GM19455 (cell line): ENCODE measurements around the gene CFAP299.

Experiments used
- ATAC-seq: cut with Tn5 transposase; IDR thresholded peaks from one replicate; pipeline ENCODE4 v1.9.1; 2021; ENCODE audit not compliant: unreplicated experiment

Gene CFAP299

DNA sequence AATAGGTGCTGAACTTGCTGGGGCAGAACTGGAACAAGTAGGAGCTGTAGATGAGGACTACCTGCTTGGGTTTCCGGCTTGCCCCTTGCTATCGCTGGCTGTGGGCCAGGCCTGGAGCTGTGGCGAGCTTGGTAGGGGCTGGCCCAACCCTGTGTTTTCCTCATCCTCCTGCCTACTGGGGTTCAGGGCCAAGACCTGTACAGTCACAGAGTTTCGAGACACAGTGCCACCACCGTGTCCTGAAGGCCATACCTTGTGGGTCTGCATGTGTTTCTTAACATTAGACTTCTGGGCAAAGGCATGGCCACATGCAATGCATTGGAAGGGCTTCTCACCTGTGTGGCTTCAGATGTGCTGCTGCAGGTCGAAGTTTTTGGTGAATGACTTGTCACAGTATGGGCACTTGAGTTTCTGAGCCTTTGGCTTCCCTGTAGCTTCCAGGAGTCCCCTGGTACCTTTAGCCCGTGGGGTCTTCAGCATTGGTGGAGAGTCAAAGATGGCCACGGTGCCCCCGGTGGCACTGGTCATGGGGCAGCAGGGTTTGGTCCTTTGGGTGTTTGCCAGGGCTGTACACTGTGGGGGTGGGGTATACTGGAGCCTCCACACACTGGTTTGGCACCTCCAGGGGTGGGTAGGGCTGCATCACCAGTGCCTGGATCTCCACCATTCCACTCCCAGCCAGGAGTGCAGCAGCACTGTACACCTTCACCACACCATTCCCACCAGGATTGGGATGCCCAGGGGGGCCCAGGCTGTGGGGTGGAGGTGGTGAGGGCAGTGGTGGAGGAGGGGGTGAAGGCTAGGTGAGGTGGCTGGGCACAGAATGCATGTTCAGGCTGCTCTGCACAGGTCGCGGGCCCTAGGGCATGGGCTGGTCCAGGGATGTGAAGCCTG is 52.1 kb downstream of the CFAP299 start:
- ATAC-seq = no peak

DNA sequence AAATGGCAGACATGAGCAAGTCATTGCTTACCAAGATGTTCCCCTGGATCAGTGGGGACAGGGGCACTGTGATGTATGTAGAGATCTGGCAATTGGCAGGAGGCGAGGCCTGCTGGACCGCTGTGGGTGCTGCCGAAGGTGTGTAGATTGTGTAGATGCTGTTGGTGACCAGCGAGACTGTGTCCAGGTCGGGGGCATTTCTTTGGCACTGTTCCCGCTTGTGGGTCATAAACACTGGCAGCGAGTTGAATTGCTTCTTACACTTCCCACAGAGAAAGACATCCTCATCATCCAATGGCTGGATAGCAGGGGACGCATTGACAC is 52.7 kb downstream of the CFAP299 start:
- no peak for ATAC-seq

DNA sequence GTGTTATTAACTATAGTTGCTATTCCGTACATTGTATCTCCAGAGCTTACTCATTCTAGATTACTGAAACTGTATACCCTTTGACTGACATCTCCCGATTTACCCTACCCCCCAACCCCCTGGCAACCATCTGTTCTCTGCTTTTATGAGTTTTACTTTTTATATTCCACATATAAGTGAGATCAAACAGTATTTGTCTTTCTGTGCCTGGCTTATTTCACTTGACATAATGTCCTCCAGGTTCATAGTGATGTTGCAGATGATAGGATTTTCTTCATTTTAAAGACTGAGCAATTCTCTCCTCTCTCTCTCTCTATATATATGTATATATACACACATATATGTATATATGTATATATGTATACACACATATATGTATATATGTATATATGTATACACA is 54.6 kb downstream of the CFAP299 start:
- ATAC-seq = no peak

DNA sequence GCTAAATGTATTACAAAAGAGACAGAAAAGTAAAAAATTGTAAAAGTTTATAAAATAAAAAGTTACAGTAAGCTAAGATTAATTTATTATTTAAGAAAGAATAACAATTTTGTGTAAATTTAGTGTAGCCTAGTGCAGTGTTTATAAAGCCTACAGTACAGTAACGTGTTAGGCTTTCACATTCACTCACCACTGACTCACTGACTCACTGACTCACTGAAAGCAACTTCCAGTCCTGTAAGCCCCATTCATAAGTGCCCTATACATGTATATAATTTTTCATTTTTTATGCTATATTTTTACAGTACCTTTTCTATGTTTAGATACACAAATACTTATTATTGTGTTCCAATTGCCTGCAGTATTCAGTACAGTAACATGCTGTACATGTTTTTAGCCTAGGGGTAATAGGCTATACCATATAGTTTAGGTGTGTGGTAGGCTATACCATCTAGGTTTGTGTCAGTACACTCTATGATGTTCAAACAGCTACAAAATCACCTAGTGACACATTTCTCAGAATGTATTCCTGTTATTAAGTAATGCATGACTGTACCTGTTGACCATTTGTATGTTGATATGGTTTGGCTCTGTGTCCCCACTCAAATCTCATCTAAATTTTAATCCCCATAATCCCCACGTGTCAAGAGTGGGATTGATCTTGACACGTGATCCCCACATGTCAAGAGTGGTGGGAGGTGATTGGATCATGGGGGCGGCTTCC is 57.9 kb downstream of the CFAP299 start:
- ATAC-seq = no peak

DNA sequence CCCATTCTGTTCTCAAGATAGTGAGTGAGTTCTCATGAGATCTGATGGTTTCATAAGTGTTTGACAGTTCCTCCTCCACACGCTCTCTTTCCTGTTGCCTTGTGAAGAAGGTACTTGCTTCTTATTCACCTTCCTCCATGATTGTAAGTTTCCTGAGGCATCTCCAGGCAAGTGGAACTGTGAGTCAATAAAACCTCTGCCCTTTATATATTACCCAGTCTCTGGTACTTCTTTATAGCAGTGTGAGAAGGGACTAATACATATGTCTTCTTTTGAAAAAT is 58.4 kb downstream of the CFAP299 start:
- no peak for ATAC-seq

DNA sequence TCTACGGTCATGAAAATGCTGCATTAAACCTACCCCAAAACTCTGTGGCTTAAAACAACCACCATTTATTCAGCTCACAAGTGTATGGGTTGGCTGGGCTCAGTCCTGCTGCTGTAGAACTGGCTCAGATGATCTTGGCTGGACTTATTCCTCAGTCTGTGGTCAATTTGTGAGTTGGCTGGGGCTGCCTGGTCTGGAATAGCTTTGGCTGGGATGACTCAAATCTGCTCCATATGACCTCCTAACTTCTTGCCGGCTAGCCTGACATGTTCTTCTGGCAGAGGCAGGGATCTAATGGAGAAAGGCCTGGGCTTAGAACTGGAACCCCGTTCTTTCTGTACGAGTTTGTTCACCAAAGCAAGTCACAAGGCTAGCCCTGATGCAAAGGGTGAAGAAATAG is 71.7 kb downstream of the CFAP299 start:
- no peak for ATAC-seq

DNA sequence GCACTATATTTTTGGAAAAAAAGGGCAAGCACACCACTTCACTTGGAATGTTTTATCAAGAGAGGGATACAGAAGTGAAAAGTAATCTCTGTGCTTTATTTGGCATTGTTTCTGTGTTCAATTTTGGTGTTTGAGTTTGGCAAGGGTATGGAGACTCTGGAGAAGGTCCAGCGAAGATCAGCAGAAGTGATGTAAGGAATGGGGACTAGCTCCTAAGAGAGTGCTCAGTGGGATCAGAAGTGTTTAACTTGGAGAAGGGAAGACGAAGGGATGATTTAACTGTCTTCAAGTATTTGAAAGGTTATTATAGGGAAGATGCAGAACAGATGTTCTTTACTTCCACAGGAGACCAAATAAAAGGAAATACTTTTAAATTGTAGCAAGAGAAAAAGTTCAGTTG is 74.3 kb downstream of the CFAP299 start:
- ATAC-seq = no peak

DNA sequence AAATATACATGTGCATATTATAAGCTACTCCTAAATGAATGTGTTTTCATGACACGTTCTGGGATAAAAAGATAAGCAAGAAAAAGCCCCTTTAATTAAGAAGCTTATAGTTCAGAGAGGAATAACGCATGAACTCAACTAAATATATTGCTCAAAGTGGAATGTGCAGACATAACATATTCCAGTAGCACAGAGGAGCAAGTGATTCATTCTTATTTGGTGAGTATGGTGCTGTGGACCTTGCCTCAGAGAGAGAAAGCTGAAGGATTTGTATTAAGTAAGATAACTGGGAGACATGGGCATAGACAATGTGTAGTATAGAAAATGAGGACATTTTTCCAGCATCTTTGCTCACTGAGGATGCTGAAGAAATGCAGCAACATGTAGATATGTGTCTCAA is 76.8 kb downstream of the CFAP299 start:
- no peak for ATAC-seq

DNA sequence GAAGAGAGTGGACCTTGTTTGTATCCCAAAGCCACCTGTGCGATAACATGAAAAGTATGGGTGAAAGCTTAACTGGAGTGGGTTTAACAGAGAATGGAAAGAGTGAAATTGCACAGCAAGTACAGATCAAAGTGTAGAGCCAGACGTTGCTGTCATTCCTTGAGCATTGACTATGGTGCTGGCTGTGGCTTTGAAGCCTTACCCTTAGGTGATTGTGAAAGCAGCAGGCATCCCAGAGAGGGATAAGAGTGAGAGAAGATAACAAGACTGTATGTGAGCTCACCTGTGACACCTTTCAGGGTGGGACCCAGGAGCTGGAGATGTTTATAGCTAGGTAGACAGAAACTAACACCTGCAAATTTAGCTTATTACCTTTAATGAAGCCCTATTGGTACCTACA is 77.6 kb downstream of the CFAP299 start:
- ATAC-seq = no peak

DNA sequence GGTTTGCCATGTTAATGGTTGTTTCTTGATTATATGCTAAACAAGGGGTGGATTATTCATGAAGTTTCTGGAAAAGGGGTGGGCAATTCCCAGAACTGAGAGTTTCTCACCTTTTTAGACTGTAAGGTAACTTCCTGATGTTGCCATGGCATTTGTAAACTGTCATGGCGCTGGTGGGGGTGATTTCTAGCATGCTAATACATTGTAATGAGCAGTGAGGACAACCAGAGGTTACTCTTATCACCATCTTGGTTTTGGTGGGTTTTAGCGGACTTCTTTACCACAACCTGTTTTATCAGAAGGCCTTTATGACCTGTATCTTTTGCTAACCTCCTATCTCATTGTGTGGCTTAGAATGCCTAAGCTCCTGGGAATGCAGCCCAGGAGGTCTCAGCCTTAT is 81.5 kb downstream of the CFAP299 start:
- no peak for ATAC-seq

DNA sequence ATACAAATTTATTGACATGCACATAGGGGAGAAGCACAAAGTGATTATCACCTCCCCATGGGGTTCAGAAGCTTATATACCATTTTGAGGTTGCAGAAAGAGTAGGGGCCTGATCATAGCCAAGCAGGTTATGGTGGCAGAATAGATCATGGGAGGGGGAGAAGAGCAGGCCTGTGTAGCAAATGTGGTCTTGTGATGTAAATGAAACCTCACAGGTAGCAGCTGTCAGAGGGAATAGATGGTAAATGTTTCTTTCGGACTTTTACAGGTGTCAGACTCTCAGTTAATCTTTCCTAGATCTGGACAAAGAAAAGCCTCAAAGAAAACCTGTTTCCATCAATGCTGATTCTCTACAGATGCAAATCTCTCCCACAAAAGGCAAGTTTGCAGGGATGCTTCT is 84.4 kb downstream of the CFAP299 start:
- no peak for ATAC-seq

DNA sequence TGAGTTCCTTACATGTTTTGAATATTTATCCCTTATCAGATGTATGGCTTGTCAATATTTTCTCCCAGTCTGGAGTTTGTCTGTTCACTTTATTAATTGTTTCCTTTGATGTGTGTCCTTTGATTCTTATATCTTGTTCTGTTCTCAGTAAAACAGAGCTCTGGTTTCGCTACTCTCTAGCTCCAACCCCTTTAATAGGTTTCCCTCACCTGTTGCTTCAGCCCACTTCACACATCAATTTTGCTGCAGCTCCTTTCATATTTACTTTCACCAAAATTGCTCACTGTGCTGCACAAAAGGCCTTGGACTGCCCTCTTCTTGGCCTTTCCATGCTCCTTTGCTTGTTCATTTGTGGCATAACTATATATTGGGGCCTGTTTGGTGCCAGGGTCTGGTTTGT is 85.1 kb downstream of the CFAP299 start:
- ATAC-seq = no peak

DNA sequence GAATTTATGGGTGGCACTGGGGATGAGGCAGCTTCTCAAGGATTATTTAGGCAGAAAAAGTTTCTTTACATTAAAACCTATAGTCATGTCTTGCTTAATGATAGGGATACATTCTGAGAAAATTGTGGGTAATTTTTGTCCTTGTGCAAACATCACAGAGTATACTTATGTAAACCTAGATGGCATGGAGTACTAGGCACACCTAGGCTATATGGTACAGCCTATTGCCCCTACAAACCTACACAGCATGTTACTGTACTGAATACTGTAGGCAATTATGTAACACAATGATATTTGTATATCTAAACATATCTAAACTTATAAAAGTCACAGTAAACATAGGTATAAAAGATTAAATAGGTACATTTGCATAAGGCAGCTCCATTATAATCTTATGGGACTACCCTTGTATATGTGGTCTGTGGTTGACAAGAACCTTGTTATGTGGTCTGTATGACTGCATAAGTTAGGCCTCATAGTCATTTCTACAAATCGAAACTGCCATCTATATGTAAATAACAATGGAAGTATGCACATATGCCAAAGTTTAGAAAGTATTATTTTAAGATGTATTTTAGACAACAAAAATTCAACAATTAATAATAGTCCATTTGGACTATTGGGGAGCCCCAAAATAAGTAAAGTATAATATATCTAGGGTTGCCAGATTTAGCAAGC is 87.3 kb downstream of the CFAP299 start:
- ATAC-seq = no peak

DNA sequence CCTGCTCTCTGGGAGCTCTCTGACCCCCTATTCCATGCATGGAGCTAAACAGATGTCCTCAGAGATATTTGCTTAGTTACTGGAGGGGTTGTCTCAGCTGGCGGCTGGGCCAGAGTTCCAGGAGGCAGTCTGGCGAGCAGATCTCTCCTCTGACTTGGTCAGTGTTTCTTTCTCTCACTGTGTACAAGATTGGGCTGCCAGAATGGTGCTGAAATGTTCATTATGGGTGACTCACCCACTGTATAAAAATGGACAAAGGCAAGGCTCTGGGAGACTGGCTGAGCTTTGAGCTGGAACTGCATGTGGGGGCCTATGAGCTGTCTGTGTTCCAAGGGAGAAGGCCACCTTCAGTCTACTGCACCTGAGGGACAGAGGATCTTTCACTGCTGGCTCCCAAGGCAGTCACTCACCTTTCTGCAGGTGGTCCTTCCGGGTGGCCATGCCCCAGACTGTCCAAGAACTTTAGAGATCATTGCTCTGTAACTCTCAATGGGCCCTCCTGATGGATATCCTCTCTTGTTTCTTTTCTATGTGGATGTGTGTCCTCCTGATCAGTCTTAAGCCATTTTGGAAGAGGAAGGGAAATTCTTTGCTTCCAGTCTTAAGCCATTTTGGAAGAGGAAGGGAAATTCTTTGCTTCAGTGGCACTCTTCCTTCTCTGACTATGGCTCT is 88.2 kb downstream of the CFAP299 start:
- ATAC-seq = no peak

DNA sequence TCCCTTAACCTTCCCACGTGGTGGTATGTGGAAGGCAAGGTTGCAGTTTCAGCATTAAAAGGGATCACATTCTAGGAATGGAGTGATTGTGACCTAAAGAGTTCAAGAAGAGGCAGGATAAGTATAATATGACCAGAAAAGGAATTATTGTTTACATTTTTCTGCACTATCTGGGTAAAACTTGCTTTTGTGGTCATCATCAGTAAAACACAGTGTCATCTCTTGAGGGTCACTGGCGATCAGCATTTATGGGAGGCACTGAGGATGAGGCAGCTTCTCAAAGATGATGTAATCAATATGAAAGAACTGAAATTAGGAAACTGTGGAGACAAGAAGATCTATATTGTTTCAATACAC is 88.7 kb downstream of the CFAP299 start:
- no peak for ATAC-seq

DNA sequence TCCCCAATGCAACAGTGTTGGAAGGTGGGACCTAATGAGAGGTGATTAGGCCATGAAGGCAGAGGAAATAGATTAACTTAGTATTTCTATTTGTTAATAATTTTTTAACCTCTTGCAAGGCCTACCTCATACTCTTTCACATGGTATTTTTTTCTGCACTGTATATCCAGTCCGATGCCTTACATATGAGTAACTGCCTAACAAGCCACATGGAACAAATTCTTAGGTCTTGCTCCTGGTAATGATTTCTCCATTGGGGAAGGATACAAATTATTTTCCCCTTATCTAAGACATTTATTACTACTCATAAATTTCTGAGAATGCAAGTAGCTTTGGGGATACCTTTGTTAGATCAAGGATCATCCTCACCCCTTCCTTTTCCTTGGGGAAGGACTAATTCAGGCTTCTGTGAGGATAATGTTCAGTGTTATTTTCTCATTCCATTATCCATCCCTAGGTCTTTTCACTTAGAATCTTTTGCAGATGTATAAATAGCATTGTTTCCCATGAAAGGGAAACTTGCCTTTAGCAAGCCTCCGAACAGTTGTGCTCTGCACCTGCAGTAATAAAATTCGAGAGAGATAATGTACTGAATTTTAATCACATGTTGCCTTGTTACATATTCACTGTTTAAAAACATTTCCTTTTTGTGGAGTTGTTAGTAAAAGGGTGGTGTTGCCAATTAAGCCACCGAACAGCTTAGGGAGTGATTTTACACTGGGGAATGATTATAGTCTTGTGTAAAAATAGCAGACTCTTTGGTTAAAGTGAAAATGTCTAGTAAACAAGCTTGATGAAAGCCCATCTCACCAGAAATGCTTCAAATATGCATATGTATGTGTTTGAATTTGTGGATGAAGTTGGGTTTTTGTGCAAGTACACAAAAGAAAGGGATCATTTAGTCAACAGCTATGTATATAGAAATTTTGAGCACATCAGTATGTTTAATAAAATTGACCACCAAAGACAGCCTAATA is 89.9 kb downstream of the CFAP299 start:
- ATAC-seq = no peak

DNA sequence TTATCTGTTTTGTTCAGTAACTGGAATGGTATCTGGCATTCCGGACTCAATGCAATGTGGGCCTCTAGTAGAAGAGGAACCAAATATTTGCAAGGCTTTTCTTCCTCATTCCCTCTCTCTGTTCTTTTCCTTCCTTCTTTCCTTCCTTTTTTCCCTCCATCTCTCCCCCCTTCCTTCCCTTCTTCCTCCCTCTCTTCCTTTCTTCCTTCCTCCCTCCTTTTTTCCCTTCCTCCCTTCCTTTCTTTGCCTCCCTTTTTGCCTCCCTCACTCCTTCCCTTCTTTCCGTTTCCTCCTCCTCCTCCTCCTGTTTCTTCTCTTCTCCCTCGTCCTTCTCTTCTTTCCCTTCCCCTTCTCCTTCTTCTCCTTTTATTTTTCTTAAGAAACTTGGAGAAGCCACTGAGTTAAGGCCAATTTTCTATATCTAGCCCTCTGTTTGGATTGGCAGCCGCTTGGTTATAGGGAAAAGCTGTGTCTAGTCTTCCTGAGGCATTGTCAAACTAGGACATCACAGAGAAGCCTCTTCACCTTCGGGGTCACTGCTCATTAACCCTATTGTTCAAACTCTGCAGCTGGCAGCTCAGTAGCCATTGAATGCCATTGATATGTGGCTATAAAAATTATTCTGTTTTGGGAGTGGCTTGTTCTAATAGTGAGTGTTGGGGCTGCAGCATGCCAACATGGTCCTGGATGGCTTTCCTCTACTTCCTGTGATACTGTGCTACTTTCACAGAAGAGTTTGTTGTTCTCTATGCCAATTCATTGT is 95.9 kb downstream of the CFAP299 start:
- no peak for ATAC-seq

DNA sequence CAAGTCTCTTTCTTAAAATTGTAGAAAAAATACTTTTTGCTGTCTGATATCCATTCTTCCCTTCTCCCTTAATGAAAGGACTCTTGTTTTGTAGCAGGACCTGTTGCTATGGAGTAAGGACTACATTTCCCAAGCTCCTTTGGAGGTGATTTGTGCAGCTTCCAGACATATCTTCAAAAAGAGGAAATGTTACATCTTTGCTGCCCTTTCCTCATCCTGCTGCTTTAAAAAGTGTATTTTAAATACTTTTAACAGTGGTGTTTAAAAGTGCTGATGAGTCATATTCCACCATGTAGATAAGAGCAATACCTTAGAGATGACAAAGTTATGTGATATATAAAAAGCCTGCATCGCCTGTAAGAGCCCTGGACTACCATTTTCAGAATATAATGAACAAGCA is 98.7 kb downstream of the CFAP299 start:
- ATAC-seq = no peak

DNA sequence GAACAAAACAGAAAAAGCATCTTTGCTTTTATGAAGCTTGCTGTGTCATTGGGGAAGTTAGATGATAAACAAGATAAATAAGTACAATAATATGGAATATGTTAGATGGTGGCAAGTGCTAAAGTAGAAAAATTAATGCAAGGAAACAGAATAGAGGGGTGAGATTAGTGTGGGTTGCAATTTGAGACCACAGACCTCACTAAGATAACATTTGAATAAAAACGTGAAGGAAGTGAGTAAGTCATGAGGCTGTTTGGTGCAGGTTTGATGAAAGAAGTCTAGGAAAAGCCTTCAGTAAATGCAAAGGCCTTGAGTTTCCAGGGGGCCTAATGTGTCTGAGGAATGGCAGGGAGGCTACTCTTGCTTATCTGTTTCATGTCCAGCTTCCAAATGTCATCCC is 102.5 kb downstream of the CFAP299 start:
- ATAC-seq = no peak
